ENCODE data around the gene TRMT44.

The TRMT44 gene

DNA sequence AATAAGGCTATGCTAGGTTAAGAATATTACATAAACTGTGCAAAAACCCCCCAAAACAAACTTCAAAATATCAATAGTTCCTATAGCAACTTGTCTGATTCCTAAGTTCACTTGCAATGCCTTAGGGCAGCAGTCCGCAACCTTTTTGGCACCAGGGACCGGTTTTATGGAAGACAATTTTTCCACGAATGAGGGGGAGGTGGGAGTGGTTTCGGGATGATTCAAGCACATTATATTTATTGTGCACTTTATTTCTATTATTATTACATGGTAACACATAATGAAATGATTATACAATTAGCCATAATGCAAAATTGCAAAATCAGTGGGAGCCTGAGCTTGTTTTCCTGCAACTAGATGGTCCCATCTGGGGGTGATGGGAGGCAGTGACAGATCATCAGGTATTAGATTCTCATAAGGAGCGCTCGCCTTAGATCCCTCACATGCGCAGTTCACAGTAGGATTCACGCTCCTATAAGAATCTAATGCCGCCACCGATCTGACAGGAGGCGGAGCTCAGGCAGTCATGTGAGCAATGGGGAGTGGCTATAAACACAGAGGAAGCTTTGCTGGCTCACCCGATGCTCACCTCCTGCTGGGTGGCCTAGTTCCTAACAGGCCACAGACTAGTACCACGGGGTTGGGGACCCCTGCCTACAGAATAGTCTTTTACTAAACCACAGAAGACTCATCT, 39.8 kb upstream of the TRMT44 start:
- POLR2A ChIA-PET, result no interaction called here
- CTCF ChIA-PET, result interaction anchor here (0.7 to 1.7 kb wide), 2 partner anchors 11 to 134 kb away, joined by 3 to 5 read pairs; no protein-coding TSS in a partner anchor
- TF ChIP-seq CTBP1 (IDR thresholded peaks at IDR 0.05; ENCODE audit: borderline replicate concordance), result no peak
- no peak for DNase-seq (ENCODE audit: extremely low spot score)

DNA sequence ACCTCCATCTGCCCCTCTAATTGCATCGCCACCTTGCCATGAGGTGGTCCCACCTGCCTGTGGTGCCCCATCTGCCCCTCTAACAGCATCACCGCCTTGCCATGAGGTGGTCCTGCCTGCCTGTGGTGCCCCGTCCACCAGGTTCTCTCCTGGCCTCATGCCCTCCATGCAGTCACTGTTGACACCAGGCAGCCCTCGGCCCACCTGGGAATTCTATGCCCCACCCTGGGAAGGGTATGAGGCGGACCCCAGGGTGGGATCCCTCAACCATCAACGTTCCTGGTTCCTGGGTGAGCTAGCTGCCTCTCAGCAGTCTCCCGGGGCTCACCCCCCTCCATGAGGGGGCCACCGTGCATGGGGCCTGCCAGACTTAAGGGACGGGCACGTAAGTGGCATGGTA, 38.9 kb upstream of the TRMT44 start:
- no peak for TF ChIP-seq SUZ12 (IDR thresholded peaks at IDR 0.05)
- POLR2A ChIA-PET, result no interaction called here

DNA sequence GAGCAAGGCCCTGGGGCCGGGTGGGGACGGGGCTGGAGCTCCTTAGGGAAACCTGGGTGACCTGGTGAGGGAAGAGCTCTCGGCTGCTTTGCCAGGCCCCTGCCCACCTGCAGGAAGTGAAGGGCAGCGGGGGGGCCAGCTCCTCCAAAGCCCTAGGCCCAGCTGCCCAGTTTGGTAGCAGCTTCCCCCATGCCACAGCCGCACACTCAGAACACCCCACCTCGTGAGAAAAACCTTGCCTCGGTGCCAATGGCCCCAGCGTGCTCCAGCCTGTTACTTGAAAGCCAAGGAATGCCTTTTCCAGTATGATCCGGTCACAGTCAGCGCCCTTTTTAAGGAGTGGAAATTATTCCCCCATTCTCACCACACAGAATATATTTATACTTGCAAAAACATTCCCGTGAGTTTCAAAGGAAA, 38.4 kb upstream of the TRMT44 start:
- ChIA-PET POLR2A (interaction anchor here (1.4 kb wide), 1 partner anchor 160 kb away, joined by 4 read pairs; no protein-coding TSS in a partner anchor), CTCF (interaction anchor here (0.7 to 1.7 kb wide), 5 partner anchors 9 to 188 kb away, joined by 3 to 11 read pairs (median 4); no protein-coding TSS in a partner anchor)
- no peak for DNase-seq (ENCODE audit: extremely low spot score)
- TF ChIP-seq CTBP1 (IDR thresholded peaks at IDR 0.05; ENCODE audit: borderline replicate concordance) (no peak), NFRKB (IDR thresholded peaks at IDR 0.05) (no peak), FOXK2 (IDR thresholded peaks at IDR 0.05) (no peak), SUZ12 (IDR thresholded peaks at IDR 0.05) (no peak), LEF1 (IDR thresholded peaks at IDR 0.05; ENCODE audit: borderline replicate concordance) (no peak), FOXM1 (IDR thresholded peaks at IDR 0.05; ENCODE audit: borderline replicate concordance) (no peak)
- TF ChIP-seq, protein P1, sequence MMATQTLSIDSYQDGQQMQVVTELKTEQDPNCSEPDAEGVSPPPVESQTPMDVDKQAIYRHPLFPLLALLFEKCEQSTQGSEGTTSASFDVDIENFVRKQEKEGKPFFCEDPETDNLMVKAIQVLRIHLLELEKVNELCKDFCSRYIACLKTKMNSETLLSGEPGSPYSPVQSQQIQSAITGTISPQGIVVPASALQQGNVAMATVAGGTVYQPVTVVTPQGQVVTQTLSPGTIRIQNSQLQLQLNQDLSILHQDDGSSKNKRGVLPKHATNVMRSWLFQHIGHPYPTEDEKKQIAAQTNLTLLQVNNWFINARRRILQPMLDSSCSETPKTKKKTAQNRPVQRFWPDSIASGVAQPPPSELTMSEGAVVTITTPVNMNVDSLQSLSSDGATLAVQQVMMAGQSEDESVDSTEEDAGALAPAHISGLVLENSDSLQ (IDR thresholded peaks at IDR 0.05), result no peak

More for the DNA sequence above, 38.9 kb upstream of the TRMT44 start:
- no peak for DNase-seq (ENCODE audit: extremely low spot score)
- CTCF ChIA-PET, result interaction anchor here (0.9 to 1.7 kb wide), 3 partner anchors 9 to 159 kb away, joined by 3 to 11 read pairs (median 5); no protein-coding TSS in a partner anchor

DNA sequence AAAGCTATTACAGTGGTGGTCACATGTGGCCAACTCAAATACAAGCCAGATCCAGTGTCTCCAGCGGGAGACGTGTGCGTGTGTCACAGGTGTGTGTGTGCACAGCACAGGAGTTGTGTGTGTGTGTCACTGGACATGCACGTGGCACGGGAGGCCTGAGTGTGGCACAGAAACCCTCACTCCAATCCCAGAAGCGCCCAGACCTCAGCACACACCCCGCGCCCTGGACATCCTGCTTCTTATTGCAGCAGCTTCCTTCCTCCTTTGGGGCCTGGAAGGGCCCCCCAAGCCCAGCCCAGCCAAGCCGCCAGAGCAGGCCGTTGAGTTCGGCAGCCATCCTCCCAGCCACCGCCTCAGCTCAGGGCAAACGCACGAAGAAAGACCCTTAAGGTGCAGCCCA, 37.9 kb upstream of the TRMT44 start:
- TF ChIP-seq, protein P1 (IDR thresholded peaks at IDR 0.05), result no peak
- TF ChIP-seq HDGF (IDR thresholded peaks at IDR 0.05; ENCODE audit: borderline replicate concordance), result no peak
- no peak for TF ChIP-seq L3MBTL2 (conservative IDR thresholded peaks at IDR 0.05)
- no peak for TF ChIP-seq BHLHE40 (IDR thresholded peaks at IDR 0.05; ENCODE audit: borderline replicate concordance)
- no peak for TF ChIP-seq SUZ12 (IDR thresholded peaks at IDR 0.05)
- no peak for DNase-seq (ENCODE audit: extremely low spot score)
- POLR2A ChIA-PET, result interaction anchor here (1.4 kb wide), 1 partner anchor 160 kb away, joined by 4 read pairs; no protein-coding TSS in a partner anchor
- CTCF ChIA-PET, result interaction anchor here (0.6 to 1.7 kb wide), 10 partner anchors 13 to 226 kb away, joined by 3 to 11 read pairs (median 4); no protein-coding TSS in a partner anchor

DNA sequence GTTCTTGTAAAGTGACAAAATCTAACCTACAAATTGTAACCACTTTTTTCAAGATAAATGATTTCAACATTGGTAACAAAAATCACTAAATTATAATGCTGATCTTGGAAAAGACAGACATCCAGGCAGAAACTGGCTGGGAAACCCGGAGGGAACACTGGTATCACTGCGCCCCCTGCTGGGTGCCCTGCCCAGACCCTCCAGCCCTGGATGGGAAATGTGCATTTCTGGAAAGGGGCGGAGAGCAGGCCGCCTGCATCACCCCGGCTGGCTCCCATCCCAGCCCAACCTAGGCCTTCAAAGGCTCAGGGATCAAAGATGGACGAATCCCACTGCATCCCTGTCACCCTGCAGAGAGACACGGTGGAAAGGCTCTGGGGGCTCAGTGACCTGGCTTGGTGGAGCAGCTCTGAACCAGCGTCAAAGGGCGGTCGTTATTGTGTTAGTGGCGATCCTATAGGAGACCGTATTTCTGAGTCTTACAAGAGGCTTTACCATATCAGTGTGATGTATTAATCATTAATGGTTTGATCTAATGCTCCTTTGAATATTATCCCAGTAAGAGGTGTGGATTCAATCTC, 37.3 kb upstream of the TRMT44 start:
- TF ChIP-seq BHLHE40 (IDR thresholded peaks at IDR 0.05; ENCODE audit: borderline replicate concordance) (no peak), TARDBP (IDR thresholded peaks at IDR 0.05) (no peak), FOXM1 (IDR thresholded peaks at IDR 0.05; ENCODE audit: borderline replicate concordance) (no peak), NFRKB (IDR thresholded peaks at IDR 0.05) (no peak), SP1 (IDR thresholded peaks at IDR 0.05) (no peak), CTBP1 (IDR thresholded peaks at IDR 0.05; ENCODE audit: borderline replicate concordance) (no peak), LEF1 (IDR thresholded peaks at IDR 0.05; ENCODE audit: borderline replicate concordance) (no peak), ZNF384 (IDR thresholded peaks at IDR 0.05) (no peak)
- POLR2A ChIA-PET, result interaction anchor here (1.4 kb wide), 1 partner anchor 161 kb away, joined by 4 read pairs; no protein-coding TSS in a partner anchor
- CTCF ChIA-PET, result interaction anchor here (0.7 to 1.7 kb wide), 7 partner anchors 12 to 226 kb away, joined by 3 to 11 read pairs (median 3); no protein-coding TSS in a partner anchor
- peak; percentile 88 for DNase-seq (ENCODE audit: extremely low spot score)

DNA sequence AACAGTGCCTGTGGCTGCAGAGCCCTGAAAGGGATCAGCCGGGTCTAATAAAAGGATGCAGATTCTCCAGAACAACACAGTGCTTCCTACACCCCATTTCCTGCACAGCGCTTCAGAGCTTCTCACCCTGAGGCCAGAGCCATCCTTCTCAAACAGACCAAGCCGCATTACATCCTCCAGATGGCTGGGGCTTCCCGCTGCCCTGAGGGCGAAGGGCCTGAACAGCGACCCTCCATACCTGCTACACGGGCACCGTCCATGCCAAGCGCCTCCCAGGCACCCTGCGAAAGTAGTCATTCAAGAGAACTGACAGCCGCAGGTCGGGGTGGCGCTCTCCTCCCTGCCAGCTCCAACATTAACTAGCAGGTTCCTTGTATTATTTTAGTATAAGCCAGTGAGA, 36.6 kb upstream of the TRMT44 start:
- POLR2A ChIA-PET, result no interaction called here
- no peak for DNase-seq (ENCODE audit: extremely low spot score)
- CTCF ChIA-PET, result interaction anchor here (1.4 kb wide), 2 partner anchors 38 to 227 kb away, joined by 3 to 6 read pairs; no protein-coding TSS in a partner anchor
- TF ChIP-seq CTBP1 (IDR thresholded peaks at IDR 0.05; ENCODE audit: borderline replicate concordance), result no peak

DNA sequence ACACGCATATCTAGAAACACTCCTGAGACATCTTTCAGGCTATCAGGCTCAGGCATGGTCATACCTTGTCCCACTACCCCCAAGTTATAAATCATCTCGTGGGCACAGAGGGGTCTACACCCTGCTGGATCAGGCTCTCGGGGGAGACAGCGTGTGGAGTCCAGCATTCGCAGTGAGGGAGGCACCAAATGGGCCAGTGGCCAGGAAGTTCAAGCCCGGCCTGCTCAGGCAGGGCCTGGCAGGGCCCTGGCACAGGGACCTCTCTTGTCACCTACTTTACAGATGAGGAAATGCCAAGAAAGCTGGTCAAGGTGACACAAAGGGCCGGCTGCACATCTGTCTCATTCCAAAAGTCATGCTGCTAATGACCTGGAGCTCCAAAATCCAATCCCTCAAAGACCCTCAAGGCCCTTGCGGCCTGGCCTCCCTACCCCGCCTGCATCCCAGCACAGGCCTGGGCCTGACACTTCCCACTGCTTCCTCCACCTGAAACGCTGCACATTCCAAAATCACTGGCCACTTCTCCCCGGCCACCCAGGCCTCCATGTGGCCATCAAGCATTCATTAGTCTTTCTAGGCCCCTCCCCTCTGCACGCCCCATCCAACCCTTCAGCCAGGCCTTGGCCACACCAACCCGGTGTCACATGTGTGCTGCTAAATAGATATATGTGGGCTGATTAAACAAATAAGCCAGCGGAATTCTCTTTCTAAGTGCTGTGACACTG, 35.6 kb upstream of the TRMT44 start:
- CTCF ChIA-PET, result interaction anchor here (1.2 kb wide), 1 partner anchor 229 kb away, joined by 5 read pairs; no protein-coding TSS in a partner anchor
- POLR2A ChIA-PET, result no interaction called here
- no peak for TF ChIP-seq TARDBP (IDR thresholded peaks at IDR 0.05)
- TF ChIP-seq ZNF384 (IDR thresholded peaks at IDR 0.05), result no peak
- TF ChIP-seq FOXM1 (IDR thresholded peaks at IDR 0.05; ENCODE audit: borderline replicate concordance), result no peak
- TF ChIP-seq, protein P1 (IDR thresholded peaks at IDR 0.05), result no peak
- no peak for TF ChIP-seq CTBP1 (IDR thresholded peaks at IDR 0.05; ENCODE audit: borderline replicate concordance)
- TF ChIP-seq ELF4 (IDR thresholded peaks at IDR 0.05), result no peak
- no peak for TF ChIP-seq SP1 (IDR thresholded peaks at IDR 0.05)
- TF ChIP-seq HDGF (IDR thresholded peaks at IDR 0.05; ENCODE audit: borderline replicate concordance), result no peak
- TF ChIP-seq NFRKB (IDR thresholded peaks at IDR 0.05), result no peak
- TF ChIP-seq FOXK2 (IDR thresholded peaks at IDR 0.05), result no peak
- DNase-seq (ENCODE audit: extremely low spot score), result no peak
